Measurements from ENCODE around the gene FLYWCH1. TPM values are rescaled to one million over a fixed set of nuclear protein-coding genes. Genes with fewer than 3 reads are reported as not detected.
A peak's percentile ranks its signal among the peaks of the same experiment; 100 is the strongest.
"Not testable (repeated sequence)": the region's sequence is repeated elsewhere in the genome, so short reads cannot be mapped to it uniquely, and the experiment has no call there.

The FLYWCH1 gene
- total RNA-seq, 1 experiment from 2014 or later = 41.6 TPM

DNA sequence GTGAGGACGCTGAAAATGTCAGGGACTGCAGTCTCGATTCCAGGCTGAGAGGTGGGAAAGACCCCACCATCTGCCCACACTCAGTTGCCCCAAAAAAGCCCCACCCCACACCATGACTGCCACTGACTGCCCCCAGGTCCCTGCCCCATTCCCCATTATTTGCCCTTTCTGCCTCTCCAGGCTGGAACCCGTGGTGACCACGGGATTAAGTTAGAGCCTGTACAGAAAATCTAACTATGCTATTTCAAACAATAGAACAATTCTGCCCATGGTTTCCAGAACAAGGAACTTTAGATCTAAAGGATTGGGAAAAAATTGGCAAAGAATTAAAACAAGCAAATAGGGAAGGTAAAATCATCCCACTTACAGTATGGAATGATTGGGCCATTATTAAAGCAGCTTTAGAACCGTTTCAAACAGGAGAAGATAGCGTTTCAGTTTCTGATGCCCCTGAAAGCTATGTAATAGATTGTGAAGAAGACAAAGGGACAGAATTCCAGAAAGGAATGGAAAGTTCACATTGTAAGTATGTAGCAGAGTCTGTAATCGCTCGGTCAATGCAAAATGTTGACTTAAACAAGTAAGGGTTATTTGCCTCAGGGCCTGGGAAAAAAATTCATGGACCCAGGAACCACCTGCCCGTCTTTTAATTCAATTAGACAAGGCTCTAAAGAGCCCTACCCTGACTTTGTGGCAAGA lies 14.4 kb downstream of the FLYWCH1 start:
- no peak for DNase-seq (ENCODE audit: low spot score)

GRCh38 chr16:2926650-2926999 lies 14.9 kb downstream of the FLYWCH1 start:
- no peak for DNase-seq (ENCODE audit: low spot score)

DNA sequence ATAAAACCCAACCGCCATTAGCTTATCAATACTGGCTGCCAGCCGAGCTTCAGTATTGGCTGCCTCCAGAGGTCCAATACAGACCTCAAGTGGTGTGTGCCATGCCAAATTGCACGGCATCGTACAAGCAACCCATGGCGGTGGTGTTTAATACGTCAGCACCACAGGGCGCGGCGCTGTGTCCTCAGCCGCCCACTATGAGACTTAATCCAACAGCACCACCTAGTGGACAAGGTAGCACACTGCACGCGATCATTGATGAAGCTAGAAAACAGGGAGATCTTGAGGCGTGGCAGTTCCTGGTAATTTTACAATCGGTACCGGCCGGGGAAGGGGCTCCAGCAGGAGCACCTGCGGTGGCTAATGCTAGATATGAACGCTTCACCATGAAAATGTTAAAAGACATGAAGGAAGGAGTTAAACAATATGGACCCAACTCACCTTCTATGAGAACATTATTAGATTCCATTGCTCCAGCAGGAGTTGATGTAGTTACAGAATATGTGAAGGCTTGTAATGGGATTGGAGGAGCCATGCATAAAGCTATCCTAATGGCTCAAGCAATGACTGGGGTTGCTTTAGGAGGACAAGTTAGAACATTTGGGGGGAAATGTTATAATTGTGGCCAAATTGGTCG lies 15.4 kb downstream of the FLYWCH1 start:
- DNase-seq (ENCODE audit: low spot score) = peak; percentile 83

GRCh38 chr16:2928151-2928550 lies 16.4 kb downstream of the FLYWCH1 start:
- DNase-seq (ENCODE audit: low spot score) = not testable (repeated sequence)

DNA sequence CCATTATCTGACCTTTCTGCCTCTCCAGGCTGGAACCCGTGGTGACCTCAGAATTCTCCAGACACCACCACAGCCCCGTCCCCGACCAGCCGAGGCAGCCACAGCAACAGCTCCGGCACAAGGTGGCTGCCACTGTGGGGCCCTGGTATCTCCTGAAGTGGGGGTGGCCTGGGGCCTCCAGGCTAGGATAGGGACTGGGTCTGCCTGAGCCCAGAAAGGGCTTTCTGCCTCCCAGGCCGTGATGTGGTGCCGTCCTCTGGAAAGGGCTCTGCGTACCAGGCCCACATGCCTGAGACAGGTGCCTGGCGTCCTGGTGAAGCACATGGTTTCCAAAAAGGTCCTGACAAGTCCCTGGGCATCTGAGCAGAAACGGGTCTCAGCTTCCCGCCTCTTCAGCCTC lies 17.1 kb downstream of the FLYWCH1 start:
- DNase-seq (ENCODE audit: low spot score) = no peak

DNA sequence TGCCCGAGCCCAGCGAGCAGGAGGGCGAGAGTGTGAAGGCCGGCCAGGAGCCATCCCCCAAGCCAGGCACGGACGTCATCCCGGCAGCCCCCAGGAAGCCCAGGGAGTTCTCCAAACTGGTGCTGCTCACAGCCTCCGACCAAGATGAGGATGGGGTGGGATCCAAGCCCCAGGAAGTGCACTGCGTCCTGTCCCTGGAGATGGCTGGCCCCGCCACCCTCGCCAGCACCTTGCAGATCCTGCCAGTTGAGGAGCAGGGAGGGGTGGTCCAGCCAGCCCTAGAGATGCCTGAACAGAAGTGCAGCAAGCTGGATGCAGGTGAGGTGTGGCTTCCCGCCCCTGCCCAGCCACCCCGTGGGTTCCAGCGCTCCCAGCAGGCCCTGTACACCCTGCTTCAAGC lies 18.0 kb downstream of the FLYWCH1 start:
- DNase-seq (ENCODE audit: low spot score) = no peak

- no peak for DNase-seq (ENCODE audit: low spot score)
These were observed 18.5 kb downstream of the FLYWCH1 start for GRCh38 chr16:2930236-2930635.

DNA sequence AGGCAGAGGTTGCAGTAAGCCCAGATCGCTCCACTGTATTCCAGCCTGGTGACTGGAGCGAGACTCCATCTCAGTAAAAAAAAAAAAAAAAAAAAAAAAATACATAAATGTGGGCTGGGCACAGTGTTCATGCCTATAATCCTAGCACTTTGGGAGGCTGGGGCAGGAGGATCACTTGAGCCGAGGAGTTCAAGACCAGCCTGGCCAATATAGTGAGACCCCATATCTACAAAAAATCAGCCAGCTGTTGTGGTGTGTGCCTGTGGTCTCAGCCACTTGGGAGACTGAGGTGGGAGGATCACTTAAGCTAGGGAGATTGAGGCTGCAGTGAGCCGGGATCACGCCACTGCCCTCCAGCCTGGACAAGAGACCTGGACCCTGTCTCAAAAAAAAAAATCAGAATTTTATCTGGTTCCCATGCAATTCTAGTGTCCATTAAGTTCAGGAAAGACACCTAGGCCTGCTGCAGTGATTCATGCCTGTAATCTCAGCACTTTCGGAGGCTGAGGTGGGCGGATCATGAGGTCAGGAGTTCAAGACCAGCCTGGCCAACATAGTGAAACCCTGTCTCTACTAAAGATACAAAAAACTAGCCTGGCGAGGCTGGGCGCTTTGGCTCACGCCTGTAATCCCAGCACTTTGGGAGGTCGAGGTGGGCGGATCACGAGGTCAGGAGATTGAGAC lies 19.6 kb downstream of the FLYWCH1 start:
- not testable (repeated sequence) for DNase-seq (ENCODE audit: low spot score)

DNA sequence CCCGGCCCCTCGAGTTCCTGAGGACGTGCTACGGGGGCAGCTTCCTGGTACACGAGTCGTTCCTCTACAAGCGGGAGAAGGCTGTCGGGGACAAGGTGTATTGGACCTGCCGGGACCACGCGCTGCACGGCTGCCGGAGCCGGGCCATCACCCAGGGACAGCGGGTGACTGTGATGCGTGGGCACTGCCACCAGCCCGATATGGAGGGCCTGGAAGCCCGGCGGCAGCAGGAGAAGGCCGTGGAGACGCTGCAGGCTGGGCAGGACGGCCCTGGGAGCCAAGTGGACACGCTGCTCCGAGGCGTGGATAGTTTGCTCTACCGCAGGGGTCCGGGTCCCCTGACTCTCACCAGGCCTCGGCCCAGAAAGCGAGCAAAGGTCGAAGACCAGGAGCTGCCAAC lies 21.4 kb downstream of the FLYWCH1 start:
- DNase-seq (ENCODE audit: low spot score) = no peak

DNA sequence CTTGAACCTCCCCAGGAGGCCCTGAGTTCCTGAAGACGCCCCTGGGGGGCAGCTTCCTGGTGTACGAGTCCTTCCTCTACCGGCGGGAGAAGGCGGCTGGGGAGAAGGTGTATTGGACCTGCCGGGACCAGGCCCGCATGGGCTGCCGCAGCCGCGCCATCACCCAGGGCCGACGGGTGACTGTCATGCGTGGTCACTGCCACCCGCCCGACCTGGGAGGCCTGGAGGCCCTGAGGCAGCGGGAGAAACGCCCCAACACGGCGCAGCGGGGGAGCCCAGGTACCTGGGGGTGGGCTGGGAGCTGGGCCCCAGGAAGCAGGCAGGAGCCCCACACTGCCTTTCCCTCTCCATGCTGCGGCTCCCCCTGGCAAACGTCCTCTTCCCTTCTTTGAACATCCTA lies 22.0 kb downstream of the FLYWCH1 start:
- no peak for DNase-seq (ENCODE audit: low spot score)

GRCh38 chr16:2934450-2934849 lies 22.7 kb downstream of the FLYWCH1 start:
- no peak for DNase-seq (ENCODE audit: low spot score)

- no peak for DNase-seq (ENCODE audit: low spot score)
These were observed 24.8 kb downstream of the FLYWCH1 start for GRCh38 chr16:2936436-2937011.

- DNase-seq (ENCODE audit: low spot score) = no peak
These were observed 25.4 kb downstream of the FLYWCH1 start for GRCh38 chr16:2937170-2937569.

DNA sequence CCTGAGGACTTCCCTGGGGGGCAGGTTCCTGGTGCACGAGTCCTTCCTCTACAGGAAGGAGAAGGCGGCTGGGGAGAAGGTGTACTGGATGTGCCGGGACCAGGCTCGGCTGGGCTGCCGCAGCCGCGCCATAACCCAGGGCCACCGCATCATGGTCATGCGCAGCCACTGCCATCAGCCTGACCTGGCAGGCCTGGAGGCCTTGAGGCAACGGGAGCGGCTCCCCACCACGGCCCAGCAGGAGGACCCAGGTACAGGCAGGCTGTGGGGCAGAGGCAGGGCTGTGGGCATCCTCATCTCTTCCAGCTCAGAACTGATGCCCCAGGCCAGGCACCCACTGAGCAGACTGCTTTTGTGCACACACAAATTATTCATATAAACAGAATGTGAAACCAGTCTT lies 26.5 kb downstream of the FLYWCH1 start:
- DNase-seq (ENCODE audit: low spot score) = no peak

DNA sequence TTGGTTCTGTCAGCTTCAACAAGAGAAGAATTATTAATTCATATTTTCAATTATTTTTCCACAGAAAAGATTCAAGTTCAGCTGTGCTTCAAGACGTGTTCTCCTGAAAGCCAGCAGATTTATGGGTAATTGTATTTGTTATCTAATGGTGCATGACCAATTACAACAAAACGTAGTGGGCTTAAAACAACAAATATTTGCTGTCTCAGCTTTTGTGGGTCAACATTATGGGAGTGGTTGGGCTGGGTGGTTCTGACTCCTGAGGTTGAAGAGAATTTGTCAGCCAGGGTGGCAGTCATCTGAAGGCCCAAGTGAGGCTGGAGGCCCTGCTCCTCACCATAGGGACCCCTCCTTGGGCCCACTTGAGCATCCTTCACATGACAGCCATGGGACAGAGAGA lies 28.2 kb downstream of the FLYWCH1 start:
- DNase-seq (ENCODE audit: low spot score) = no peak

GRCh38 chr16:2942045-2942444 lies 30.3 kb downstream of the FLYWCH1 start:
- no peak for DNase-seq (ENCODE audit: low spot score)

DNA sequence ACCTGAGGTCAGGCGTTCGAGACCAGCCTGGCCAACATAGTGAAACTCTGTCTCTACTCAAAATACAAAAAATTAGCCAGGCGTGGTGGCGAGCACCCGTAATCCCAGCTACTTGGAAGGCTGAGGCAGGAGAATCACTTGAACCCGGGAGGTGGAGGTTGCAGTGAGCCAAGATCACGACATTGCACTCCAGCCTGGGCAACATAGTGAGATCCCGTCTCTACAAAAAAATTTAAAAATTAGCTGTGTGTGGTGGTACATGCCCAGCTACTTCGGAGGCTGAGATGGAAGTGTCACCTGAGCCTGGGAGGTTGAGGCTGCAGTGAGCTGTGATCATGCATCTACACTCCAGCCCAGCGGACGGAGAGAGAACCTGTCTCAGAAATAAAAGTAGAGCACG lies 32.0 kb downstream of the FLYWCH1 start:
- not testable (repeated sequence) for DNase-seq (ENCODE audit: low spot score)

DNA sequence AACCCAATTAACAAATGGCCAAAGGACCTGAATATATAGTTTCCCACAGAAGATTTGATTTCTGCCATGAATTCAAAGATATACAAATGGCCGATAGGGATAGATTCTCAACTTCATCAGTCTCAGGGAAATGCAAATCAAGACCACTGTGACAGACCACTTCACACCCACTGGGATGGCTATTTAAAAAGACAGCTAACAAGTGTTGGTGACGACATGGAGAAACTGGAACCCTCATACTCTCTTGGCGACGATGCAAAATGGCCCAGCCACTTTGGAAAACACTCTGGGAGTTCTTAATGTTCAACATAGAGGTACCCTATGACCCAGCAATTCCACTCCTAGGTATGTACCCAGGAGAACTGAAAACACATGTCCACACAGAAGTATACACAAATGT lies 34.9 kb downstream of the FLYWCH1 start:
- DNase-seq (ENCODE audit: low spot score) = no peak

- DNase-seq (ENCODE audit: low spot score) = no peak
These were observed 37.3 kb downstream of the FLYWCH1 start for GRCh38 chr16:2948807-2949704.

DNA sequence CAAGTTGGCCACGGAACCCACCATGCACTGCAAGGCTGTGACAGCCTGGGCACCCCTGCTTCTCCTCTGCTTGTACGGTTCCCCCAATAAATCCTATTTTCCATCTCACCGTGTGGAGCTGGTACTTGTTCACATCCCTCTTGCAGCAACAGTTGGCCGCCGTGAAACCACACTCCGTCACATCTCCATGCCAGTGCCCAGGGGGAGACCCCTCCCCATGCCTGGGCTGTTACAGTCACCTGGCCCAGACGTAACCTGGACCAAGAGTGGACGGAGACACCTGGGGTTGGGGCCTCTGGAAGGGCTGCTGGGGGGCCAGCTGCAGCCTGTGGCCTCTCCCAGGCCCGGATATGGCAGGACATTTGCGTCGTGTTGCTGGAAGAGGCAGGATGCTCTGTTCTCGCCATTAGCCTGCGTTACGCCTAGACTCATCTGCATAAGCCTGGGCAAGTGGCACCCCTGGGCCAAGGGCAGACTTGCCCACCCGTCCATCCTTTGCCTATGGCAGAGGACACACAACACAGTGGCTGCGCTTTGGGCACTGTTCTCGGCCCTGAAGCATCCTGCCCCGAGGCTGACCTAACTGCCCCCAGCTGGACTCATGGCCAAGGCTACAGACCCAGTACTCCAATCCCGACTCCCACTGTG lies 38.1 kb downstream of the FLYWCH1 start:
- DNase-seq (ENCODE audit: low spot score) = no peak

- no peak for DNase-seq (ENCODE audit: low spot score)
These were observed 38.6 kb downstream of the FLYWCH1 start for GRCh38 chr16:2950353-2950724.
